ENCODE measurements around the gene IL18.
"Not testable (repeated sequence)": the region's sequence is repeated elsewhere in the genome, so short reads cannot be mapped to it uniquely, and the experiment has no call there.

The IL18 gene

DNA sequence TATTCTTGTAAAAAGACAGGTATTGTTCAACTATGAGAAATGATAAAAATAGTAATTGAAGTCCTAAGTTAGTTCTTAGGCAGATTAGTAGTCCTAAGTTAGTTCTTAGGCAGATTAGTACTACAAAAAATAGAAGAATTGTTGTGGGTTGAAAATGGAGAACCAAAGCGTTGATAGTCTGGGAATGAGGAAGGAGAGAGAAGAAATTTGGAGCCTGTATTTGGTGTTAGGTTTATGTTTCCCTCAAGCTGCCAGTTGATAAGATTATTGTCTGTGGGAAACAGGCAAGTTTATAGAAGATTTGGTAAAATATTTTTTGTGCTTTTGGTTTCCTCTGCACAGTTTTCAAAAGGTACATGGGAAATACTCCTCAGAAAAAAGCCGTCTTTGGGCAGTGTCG lies 15.0 kb upstream of the IL18 start:
- Mint-ChIP-seq H3K4me3 (no peak overlapping the region), H3K36me3 (ENCODE audit: low read depth) (no peaks in the 10 kb centered on the region), H3K9me3 (no peaks in the 10 kb centered on the region), H3K4me1 (ENCODE audit: low read depth) (peaks cover 16% of the 10 kb centered on the region), H3K27ac (no peak overlapping the region), H3K27me3 (peaks cover 33% of the 10 kb centered on the region)
- DNase-seq: no peak

GRCh38 chr11:112178428-112178827 lies 14.5 kb upstream of the IL18 start:
- Mint-ChIP-seq H3K9me3 (no peaks in the 10 kb centered on the region), H3K27ac (no peak overlapping the region), H3K4me3 (no peak overlapping the region), H3K27me3 (peaks cover 33% of the 10 kb centered on the region), H3K36me3 (ENCODE audit: low read depth) (no peaks in the 10 kb centered on the region), H3K4me1 (ENCODE audit: low read depth) (peaks cover 16% of the 10 kb centered on the region)
- DNase-seq: no peak

DNA sequence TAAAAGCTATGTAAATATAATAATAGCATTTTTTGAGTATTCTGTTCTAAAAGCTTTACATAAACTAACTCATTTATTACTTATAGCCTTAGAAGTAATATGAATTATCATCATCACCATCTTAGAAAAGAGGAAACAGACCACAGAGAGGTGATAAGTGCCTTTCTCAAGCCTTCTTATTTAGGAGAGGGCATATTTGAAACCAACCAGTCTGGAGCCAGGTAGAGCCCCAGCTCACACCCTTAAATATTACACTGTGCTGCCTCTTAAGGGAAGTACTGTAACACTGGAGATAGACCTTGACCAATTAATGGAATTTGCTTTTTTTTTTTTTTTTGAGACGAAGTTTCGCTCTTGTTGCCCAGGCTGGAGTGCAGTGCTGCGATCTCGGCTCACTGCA lies 13.7 kb upstream of the IL18 start:
- peaks cover 18% of the 10 kb centered on the region for H3K4me1 Mint-ChIP-seq (ENCODE audit: low read depth)
- H3K27ac Mint-ChIP-seq: no peak overlapping the region
- no peak overlapping the region for H3K4me3 Mint-ChIP-seq
- H3K27me3 Mint-ChIP-seq: peaks cover 33% of the 10 kb centered on the region
- H3K36me3 Mint-ChIP-seq (ENCODE audit: low read depth): no peaks in the 10 kb centered on the region
- H3K9me3 Mint-ChIP-seq: no peaks in the 10 kb centered on the region
- DNase-seq: no peak

DNA sequence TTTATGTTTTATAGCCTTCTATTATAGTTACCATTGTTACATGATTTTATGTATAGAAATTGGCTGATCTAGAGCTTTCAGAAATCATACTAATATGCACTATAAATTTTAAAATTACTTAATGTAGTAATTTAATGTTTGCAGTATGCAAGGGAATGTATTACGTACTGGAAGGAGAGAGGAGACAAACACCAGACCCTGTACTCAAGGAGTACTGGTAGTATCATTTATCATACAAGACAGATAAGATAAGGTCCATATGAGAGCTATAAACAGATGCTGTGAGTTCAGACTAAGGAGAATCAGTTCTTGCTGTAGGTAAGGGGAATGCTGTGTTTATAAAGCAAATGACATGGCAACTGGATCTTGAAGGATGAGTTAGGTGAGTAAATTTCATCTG lies 12.2 kb upstream of the IL18 start:
- DNase-seq: no peak
- Mint-ChIP-seq H3K36me3 (ENCODE audit: low read depth) (no peaks in the 10 kb centered on the region), H3K4me1 (ENCODE audit: low read depth) (peaks cover 21% of the 10 kb centered on the region), H3K27me3 (peaks cover 33% of the 10 kb centered on the region), H3K4me3 (no peak overlapping the region), H3K27ac (no peak overlapping the region), H3K9me3 (no peaks in the 10 kb centered on the region)

DNA sequence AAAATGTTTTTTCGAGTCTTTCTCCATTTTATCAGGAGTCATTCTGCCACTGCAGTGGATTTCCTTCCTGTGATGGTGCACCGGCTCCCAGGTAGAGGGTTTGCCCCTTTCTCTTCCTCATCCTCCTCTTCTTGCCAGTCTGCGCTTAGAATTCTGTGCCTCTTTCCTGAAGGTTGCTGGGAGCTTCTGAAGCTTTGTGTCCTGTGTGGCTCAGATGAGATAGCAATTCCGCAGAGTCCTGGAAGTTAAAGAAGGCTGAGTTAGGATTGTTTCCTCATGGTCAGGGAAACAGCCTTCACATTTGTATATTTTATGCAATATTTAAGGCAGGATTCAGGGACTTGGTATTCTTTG lies 11.7 kb upstream of the IL18 start:
- Mint-ChIP-seq H3K27me3 (peaks cover 33% of the 10 kb centered on the region), H3K36me3 (ENCODE audit: low read depth) (no peaks in the 10 kb centered on the region), H3K4me1 (ENCODE audit: low read depth) (peaks cover 21% of the 10 kb centered on the region), H3K4me3 (no peak overlapping the region), H3K27ac (no peak overlapping the region), H3K9me3 (no peaks in the 10 kb centered on the region)
- no peak for DNase-seq

- no peaks in the 10 kb centered on the region for H3K36me3 Mint-ChIP-seq (ENCODE audit: low read depth)
- H3K9me3 Mint-ChIP-seq: no peaks in the 10 kb centered on the region
- peaks cover 33% of the 10 kb centered on the region for H3K27me3 Mint-ChIP-seq
- peak; percentile 37 for DNase-seq
- H3K4me1 Mint-ChIP-seq (ENCODE audit: low read depth): peaks cover 21% of the 10 kb centered on the region
- H3K27ac Mint-ChIP-seq: no peak within 1 kb of the TSS
- peak within 1 kb of the TSS; percentile 44 for H3K4me3 Mint-ChIP-seq
Observed at GRCh38 chr11:112174789-112175598, 11.1 kb upstream of the IL18 start, which contains the start of gene BCO2. Gene BCO2, plus strand, starts transcription at chr11:112175512. Its CDS starts 90 bp downstream, at chr11:112175602.

DNA sequence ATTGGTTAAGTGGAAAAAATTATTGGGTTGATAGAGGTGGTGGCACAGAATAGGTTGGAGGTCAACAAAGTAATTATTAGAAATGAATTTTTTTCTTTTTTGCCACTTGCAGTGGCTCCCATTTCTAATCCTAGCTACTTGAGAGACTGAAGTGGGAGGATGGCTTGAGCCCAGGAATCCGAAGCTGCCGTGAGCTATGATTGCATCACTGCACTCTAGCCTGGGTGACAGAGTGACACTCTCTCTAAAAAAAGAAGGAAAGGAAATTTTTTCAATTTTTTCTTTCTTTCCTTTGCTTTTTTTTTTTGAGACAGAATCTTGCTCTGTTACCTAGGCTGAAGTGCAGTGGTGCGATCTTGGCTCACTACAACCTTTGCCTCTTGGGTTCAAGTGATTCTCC lies 9.3 kb upstream of the IL18 start:
- Mint-ChIP-seq H3K9me3 (no peaks in the 10 kb centered on the region), H3K36me3 (ENCODE audit: low read depth) (no peaks in the 10 kb centered on the region), H3K27me3 (peaks cover 23% of the 10 kb centered on the region), H3K4me1 (ENCODE audit: low read depth) (peaks cover 17% of the 10 kb centered on the region), H3K27ac (no peak overlapping the region), H3K4me3 (no peak overlapping the region)
- DNase-seq: no peak

- Mint-ChIP-seq H3K9me3 (no peaks in the 10 kb centered on the region), H3K27ac (no peak overlapping the region), H3K4me1 (ENCODE audit: low read depth) (peaks cover 17% of the 10 kb centered on the region), H3K27me3 (peaks cover 22% of the 10 kb centered on the region), H3K4me3 (no peak overlapping the region), H3K36me3 (ENCODE audit: low read depth) (no peaks in the 10 kb centered on the region)
- DNase-seq: no peak
Observed at GRCh38 chr11:112172362-112172994, 8.6 kb upstream of the IL18 start.

DNA sequence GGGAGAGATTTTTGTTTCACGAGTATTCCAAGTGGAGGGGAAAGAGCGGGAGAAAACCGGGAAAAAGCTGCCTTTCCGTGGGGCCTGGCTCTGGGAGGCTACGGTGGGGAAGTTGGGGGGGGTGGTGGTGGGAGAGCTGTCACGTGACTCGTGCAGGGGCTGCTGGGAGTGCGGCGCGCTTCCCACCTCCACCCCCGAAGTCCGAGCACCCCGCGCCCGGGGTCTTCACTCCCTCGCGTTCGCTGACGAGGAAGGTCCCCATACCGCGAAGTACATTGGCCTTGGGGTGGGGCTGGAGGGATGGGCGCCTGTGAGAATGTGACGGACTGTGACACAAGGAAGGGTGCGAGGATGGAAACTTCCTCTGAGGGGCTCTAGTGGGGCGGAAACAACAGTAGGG lies 3.3 kb upstream of the IL18 start, which contains the start of gene TEX12:
TEX12 (plus strand) TSS at position 228 of the 400 bp plus-strand sequence. CDS start 1,897 bp downstream, outside the sequence.
- Mint-ChIP-seq H3K27me3 (peaks cover 29% of the 10 kb centered on the region), H3K36me3 (ENCODE audit: low read depth) (no peaks in the 10 kb centered on the region), H3K27ac (no peak within 1 kb of the TSS), H3K9me3 (no peaks in the 10 kb centered on the region), H3K4me3 (no peak within 1 kb of the TSS), H3K4me1 (ENCODE audit: low read depth) (peaks cover 1% of the 10 kb centered on the region)
- no peak for DNase-seq

GRCh38 chr11:112166562-112166961 lies 2.7 kb upstream of the IL18 start:
- Mint-ChIP-seq H3K36me3 (ENCODE audit: low read depth) (no peaks in the 10 kb centered on the region), H3K27ac (no peak overlapping the region), H3K27me3 (peaks cover 29% of the 10 kb centered on the region), H3K4me3 (no peak overlapping the region), H3K9me3 (no peaks in the 10 kb centered on the region), H3K4me1 (ENCODE audit: low read depth) (peaks cover 1% of the 10 kb centered on the region)
- DNase-seq: no peak

DNA sequence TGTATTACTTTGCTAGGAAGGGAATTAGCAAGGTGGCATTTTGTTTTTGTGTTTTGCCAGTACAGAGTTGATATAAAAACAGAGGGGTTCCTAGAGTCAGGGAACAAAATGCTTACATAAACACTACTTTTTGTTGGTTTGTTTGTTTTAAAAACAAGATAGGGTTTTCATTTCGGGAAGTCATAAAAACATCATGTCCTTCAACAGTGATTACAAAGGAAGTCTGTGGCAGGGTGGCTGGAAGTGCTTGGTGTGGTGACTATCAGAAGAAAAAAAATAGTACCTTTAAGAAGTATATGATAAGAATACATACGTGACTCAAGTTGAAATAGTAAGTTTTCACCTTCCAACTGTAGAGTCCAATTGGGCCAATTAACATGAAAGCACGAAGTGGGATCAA lies 1.2 kb upstream of the IL18 start:
- Mint-ChIP-seq H3K9me3 (no peaks in the 10 kb centered on the region), H3K4me3 (no peak overlapping the region), H3K27me3 (peaks cover 31% of the 10 kb centered on the region), H3K27ac (no peak overlapping the region), H3K4me1 (ENCODE audit: low read depth) (peaks cover 1% of the 10 kb centered on the region), H3K36me3 (ENCODE audit: low read depth) (no peaks in the 10 kb centered on the region)
- DNase-seq: no peak

- no peak for DNase-seq
- Mint-ChIP-seq H3K4me3 (no peak overlapping the region), H3K9me3 (no peaks in the 10 kb centered on the region), H3K4me1 (ENCODE audit: low read depth) (peaks cover 1% of the 10 kb centered on the region), H3K36me3 (ENCODE audit: low read depth) (no peaks in the 10 kb centered on the region), H3K27ac (no peak overlapping the region), H3K27me3 (peaks cover 31% of the 10 kb centered on the region)
Observed at GRCh38 chr11:112162761-112163546, 940 bp downstream of the IL18 start.

DNA sequence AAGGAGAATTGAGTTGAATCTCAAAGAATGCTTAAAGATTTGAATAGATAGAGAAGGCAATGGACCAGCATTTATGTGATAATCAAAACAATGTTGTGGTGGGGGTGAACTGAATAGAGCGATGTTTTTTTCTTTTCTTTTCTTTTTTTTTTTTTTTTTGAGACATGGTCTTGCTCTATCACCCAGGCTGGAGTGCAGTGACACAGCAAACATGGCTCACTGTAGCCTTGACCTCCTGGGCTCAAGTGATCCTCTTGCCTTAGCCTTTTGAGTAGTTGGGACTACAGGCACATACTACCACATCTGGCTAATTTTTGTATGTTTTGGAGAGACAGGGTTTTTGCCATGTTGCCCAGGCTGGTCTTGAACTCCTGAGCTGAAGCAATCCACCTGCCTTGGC lies 1.7 kb downstream of the IL18 start:
- not testable (repeated sequence) for H3K4me1 Mint-ChIP-seq (ENCODE audit: low read depth); H3K9me3 Mint-ChIP-seq; DNase-seq; H3K27ac Mint-ChIP-seq; H3K4me3 Mint-ChIP-seq; H3K36me3 Mint-ChIP-seq (ENCODE audit: low read depth)
- peaks cover 26% of the 10 kb centered on the region for H3K27me3 Mint-ChIP-seq

DNA sequence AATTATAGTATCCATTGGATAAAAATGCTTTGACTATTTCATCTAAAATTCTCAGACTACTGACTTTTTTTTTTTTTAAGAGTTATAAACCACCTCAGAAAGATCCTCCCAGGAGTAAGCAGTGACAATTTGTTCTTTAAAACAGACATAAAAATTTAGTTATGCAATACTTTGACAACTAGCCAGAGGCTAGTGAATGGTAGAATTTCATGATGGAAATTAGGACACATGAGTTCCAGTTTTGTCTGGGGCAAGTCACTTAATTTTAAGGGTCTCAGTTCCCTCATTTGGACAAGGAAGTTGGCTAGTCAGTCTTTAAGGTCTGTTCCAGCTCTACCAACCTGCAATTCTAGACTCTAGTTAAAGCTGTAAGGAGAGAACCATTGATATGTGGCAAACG lies 2.9 kb downstream of the IL18 start:
- Mint-ChIP-seq H3K4me3 (no peak overlapping the region), H3K9me3 (no peaks in the 10 kb centered on the region), H3K27ac (no peak overlapping the region), H3K36me3 (ENCODE audit: low read depth) (no peaks in the 10 kb centered on the region), H3K27me3 (peaks cover 26% of the 10 kb centered on the region), H3K4me1 (ENCODE audit: low read depth) (peaks cover 8% of the 10 kb centered on the region)
- DNase-seq: no peak
